Measurements from ENCODE around the gene MARK2. TPM values are rescaled to one million over a fixed set of nuclear protein-coding genes. Genes with fewer than 3 reads are reported as not detected.

Gene MARK2
- total RNA-seq, 1 donor from 2014 or later, result 41.5 TPM

- intact Hi-C loops (cut with micrococcal nuclease), result loop anchor here (1.0 kb wide), 1 partner anchor 69 kb away; no protein-coding TSS in a partner anchor
- TF ChIP-seq, protein P1, sequence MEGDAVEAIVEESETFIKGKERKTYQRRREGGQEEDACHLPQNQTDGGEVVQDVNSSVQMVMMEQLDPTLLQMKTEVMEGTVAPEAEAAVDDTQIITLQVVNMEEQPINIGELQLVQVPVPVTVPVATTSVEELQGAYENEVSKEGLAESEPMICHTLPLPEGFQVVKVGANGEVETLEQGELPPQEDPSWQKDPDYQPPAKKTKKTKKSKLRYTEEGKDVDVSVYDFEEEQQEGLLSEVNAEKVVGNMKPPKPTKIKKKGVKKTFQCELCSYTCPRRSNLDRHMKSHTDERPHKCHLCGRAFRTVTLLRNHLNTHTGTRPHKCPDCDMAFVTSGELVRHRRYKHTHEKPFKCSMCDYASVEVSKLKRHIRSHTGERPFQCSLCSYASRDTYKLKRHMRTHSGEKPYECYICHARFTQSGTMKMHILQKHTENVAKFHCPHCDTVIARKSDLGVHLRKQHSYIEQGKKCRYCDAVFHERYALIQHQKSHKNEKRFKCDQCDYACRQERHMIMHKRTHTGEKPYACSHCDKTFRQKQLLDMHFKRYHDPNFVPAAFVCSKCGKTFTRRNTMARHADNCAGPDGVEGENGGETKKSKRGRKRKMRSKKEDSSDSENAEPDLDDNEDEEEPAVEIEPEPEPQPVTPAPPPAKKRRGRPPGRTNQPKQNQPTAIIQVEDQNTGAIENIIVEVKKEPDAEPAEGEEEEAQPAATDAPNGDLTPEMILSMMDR (IDR thresholded peaks at IDR 0.05), result no peak
- peaks cover 79% of the 10 kb centered on the region for H3K36me3 Mint-ChIP-seq (ENCODE audit: low read depth)
- no peaks in the 10 kb centered on the region for H3K4me1 Mint-ChIP-seq
- ChIA-PET POLR2A (no interaction called here), CTCF (interaction anchor here (0.7 to 2.2 kb wide), 4 partner anchors 16 to 68 kb away, joined by 3 to 17 read pairs (median 4); partner anchors contain the start of gene MARK2)
- H3K4me3 Mint-ChIP-seq, result no peak overlapping the region
- no peak for DNase-seq
- no peaks in the 10 kb centered on the region for H3K9me3 Mint-ChIP-seq
- H3K27ac Mint-ChIP-seq, result no peak overlapping the region
- H3K27me3 Mint-ChIP-seq, result no peaks in the 10 kb centered on the region
- ATAC-seq (ENCODE audit: low read depth), result no peak
Observed at GRCh38 chr11:63906087-63906486, 67.2 kb downstream of the MARK2 start.

DNA sequence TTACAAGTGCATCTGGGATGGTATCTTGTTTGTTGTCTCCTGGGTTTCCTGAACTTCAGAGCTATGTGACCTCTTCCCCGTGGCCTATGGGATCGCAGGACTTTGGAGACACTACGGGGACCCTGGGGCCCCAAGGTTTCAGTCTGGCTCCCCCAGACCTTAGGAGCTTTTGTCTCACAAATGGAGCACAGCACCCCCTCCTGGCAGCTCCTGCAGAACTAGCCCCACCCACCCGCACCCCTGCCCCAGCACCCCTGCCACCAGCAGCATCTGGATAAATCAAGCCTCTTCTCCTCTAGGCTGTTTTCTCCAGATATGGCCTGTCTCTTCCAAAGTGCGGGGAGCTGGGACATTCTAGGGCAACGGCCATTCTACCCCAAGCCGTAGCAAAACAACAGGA is 67.7 kb downstream of the MARK2 start:
- TF ChIP-seq, protein P1 (IDR thresholded peaks at IDR 0.05), result no peak
- no peak overlapping the region for H3K27ac Mint-ChIP-seq
- no peaks in the 10 kb centered on the region for H3K9me3 Mint-ChIP-seq
- DNase-seq (no peak), ATAC-seq (ENCODE audit: low read depth) (peak; percentile 40)
- peaks cover 74% of the 10 kb centered on the region for H3K36me3 Mint-ChIP-seq (ENCODE audit: low read depth)
- ChIA-PET POLR2A (no interaction called here), CTCF (interaction anchor here (0.7 to 2.2 kb wide), 4 partner anchors 16 to 69 kb away, joined by 3 to 17 read pairs (median 4); partner anchors contain the start of gene MARK2)
- intact Hi-C loops (cut with micrococcal nuclease), result loop anchor here (1.0 kb wide), 1 partner anchor 69 kb away; no protein-coding TSS in a partner anchor
- no peaks in the 10 kb centered on the region for H3K27me3 Mint-ChIP-seq
- no peak overlapping the region for H3K4me3 Mint-ChIP-seq
- no peaks in the 10 kb centered on the region for H3K4me1 Mint-ChIP-seq

- Mint-ChIP-seq H3K36me3 (ENCODE audit: low read depth) (peaks cover 70% of the 10 kb centered on the region), H3K27ac (no peak overlapping the region), H3K9me3 (no peaks in the 10 kb centered on the region), H3K4me3 (no peak overlapping the region), H3K27me3 (no peaks in the 10 kb centered on the region), H3K4me1 (no peaks in the 10 kb centered on the region)
- ATAC-seq (ENCODE audit: low read depth) (no peak), DNase-seq (no peak)
- ChIA-PET CTCF (interaction anchor here (0.6 to 2.2 kb wide), 5 partner anchors 24 to 244 kb away, joined by 3 to 17 read pairs (median 4); partner anchors contain the start of gene MARK2), POLR2A (no interaction called here)
- TF ChIP-seq, protein P1 (IDR thresholded peaks at IDR 0.05), result no peak
- intact Hi-C loops (cut with micrococcal nuclease), result no loop called here
Observed at GRCh38 chr11:63907063-63907462, 68.2 kb downstream of the MARK2 start.

DNA sequence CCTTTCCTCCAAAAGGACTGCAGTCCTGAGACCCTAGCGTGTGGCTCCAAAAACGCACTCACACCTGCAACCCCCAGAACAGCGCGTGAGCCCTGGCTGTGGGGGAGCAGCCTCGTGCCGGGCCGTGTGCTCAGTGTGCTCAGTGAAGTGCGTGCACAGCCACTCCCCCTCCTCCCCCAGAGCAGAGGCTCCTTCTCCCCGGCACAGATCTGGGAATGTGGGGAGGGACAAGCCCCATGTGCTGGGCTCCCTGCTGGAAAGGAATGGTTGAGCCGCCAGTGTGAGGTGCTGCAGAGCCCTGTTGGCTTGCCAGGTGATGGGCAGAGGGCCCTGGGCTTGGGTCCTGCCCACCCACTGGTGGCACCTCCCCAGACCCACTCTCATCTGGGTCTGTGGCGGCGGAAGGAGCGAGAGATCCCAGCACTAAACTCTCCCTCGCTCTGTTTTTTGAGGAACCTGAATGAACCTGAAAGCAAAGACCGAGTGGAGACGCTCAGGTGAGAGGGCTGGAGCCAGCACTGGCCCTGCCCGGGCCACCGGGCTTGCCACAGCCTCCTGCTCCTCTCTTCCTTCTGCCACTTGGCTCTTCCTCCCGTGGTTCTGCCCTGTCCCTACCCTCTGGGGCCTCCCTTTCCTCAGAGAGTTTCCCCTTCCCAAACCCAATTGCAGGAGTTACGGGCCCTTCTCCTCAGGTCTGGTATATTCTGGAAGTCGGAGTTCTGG is 69.1 kb downstream of the MARK2 start:
- H3K27me3 Mint-ChIP-seq, result no peaks in the 10 kb centered on the region
- POLR2A ChIA-PET, result no interaction called here
- DNase-seq (no peak), ATAC-seq (ENCODE audit: low read depth) (no peak)
- CTCF ChIA-PET, result interaction anchor here (0.6 to 1.0 kb wide), 2 partner anchors 63 to 245 kb away, joined by 3 to 4 read pairs; no protein-coding TSS in a partner anchor
- peaks cover 62% of the 10 kb centered on the region for H3K36me3 Mint-ChIP-seq (ENCODE audit: low read depth)
- no peak overlapping the region for H3K27ac Mint-ChIP-seq
- H3K9me3 Mint-ChIP-seq, result no peaks in the 10 kb centered on the region
- no peaks in the 10 kb centered on the region for H3K4me1 Mint-ChIP-seq
- TF ChIP-seq, protein P1 (IDR thresholded peaks at IDR 0.05), result no peak
- intact Hi-C loops (cut with micrococcal nuclease), result no loop called here
- no peak overlapping the region for H3K4me3 Mint-ChIP-seq

DNA sequence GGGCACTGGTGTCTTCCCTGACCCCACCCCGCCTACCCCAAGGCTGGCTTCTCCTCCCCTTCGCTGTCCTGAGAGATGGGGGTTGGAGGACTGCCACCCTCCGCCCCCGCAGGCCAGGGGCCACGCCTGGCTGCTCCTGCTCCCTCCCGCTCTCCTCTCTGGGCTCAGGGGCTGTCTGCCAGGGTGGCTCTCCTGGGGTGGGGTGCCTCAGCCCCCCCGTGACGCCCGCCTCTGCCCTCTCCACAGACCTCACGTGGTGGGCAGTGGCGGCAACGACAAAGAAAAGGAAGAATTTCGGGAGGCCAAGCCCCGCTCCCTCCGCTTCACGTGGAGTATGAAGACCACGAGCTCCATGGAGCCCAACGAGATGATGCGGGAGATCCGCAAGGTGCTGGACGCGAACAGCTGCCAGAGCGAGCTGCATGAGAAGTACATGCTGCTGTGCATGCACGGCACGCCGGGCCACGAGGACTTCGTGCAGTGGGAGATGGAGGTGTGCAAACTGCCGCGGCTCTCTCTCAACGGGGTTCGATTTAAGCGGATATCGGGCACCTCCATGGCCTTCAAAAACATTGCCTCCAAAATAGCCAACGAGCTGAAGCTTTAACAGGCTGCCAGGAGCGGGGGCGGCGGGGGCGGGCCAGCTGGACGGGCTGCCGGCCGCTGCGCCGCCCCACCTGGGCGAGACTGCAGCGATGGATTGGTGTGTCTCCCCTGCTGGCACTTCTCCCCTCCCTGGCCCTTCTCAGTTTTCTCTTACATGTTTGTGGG is 69.9 kb downstream of the MARK2 start:
- Mint-ChIP-seq H3K4me3 (no peak overlapping the region), H3K27ac (no peak overlapping the region), H3K36me3 (ENCODE audit: low read depth) (peaks cover 54% of the 10 kb centered on the region), H3K4me1 (no peaks in the 10 kb centered on the region), H3K27me3 (no peaks in the 10 kb centered on the region), H3K9me3 (no peaks in the 10 kb centered on the region)
- ChIA-PET CTCF (no interaction called here), POLR2A (no interaction called here)
- intact Hi-C loops (cut with micrococcal nuclease), result no loop called here
- ATAC-seq (ENCODE audit: low read depth) (no peak), DNase-seq (no peak)
- TF ChIP-seq, protein P1 (IDR thresholded peaks at IDR 0.05), result no peak

Measured in activated B cell treated with CpG ODN at 0.5 μM for 24 hours (primary cell).